Smooth muscle cell (in vitro differentiated cells): ENCODE results near the gene KRTAP5-6. TPM values are rescaled to one million over a fixed set of nuclear protein-coding genes. Genes with fewer than 3 reads are reported as not detected.
A peak's percentile ranks its signal among the peaks of the same experiment; 100 is the strongest.
"Not testable (repeated sequence)": the region's sequence is repeated elsewhere in the genome, so short reads cannot be mapped to it uniquely, and the experiment has no call there.

Experiments used
- DNase-seq: peaks from one replicate; lab custom pipeline; 2025; ENCODE audit not compliant: unreplicated experiment; lab: John Stamatoyannopoulos, UW
- H2AFZ ChIP-seq: fragments of 200-600 bp; sonication (generic); 2 replicates; pipeline ENCODE4 v1.6.0; 2016; ENCODE audit warnings: antibody characterized with exemption, low read depth, mild to moderate bottlenecking
- H3F3A ChIP-seq: fragments of 200-600 bp; sonication (generic); 2 replicates; pipeline ENCODE4 v1.6.0; 2017; ENCODE audit warnings: antibody characterized with exemption, low read depth
- H3K27ac ChIP-seq: fragments of 200-600 bp; sonication (generic); 2 replicates; pipeline ENCODE4 v1.5.1; 2016; ENCODE audit warnings: low read depth, mild to moderate bottlenecking
- H3K27me3 ChIP-seq: fragments of 200-600 bp; sonication (generic); 2 replicates; pipeline ENCODE4 v1.6.1; 2016; ENCODE audit warnings: low read depth, mild to moderate bottlenecking
- H3K36me3 ChIP-seq: fragments of 200-600 bp; sonication (generic); 2 replicates; pipeline ENCODE4 v1.5.1; 2016; ENCODE audit warnings: low read depth
- H3K4me1 ChIP-seq: fragments of 200-600 bp; sonication (generic); 2 replicates; pipeline ENCODE4 v1.5.1; 2016; ENCODE audit warnings: low read depth
- H3K4me2 ChIP-seq: fragments of 200-600 bp; sonication (generic); 2 replicates; pipeline ENCODE4 v1.6.0; 2016; ENCODE audit warnings: mild to moderate bottlenecking
- H3K4me3 ChIP-seq: fragments of 200-600 bp; sonication (generic); 2 replicates; pipeline ENCODE4 v1.5.1; 2016; ENCODE audit warnings: mild to moderate bottlenecking
- H3K79me2 ChIP-seq: fragments of 200-600 bp; sonication (generic); 2 replicates; pipeline ENCODE4 v1.6.0; 2016; ENCODE audit warnings: low read depth, mild to moderate bottlenecking
- H3K9ac ChIP-seq: fragments of 200-600 bp; sonication (generic); 2 replicates; pipeline ENCODE4 v1.6.0; 2016; ENCODE audit warnings: low read depth
- H3K9me3 ChIP-seq: fragments of 200-600 bp; sonication (generic); replicated peaks from 2 replicates; pipeline ENCODE4 v1.5.1; 2016; ENCODE audit warnings: low read depth
- H4K20me1 ChIP-seq: fragments of 200-600 bp; sonication (generic); 2 replicates; pipeline ENCODE4 v1.6.0; 2016; ENCODE audit warnings: low read depth
- WGBS: methylation state at CpG from one replicate; pipeline ENCODE4 v1.1.7; 2016; ENCODE audit warnings: low lambda C conversion rate; 5-methylcytosine and 5-hydroxymethylcytosine counted together
- polyA plus RNA-seq: library from polyadenylated mRNA; unstranded; fragments of >200 nt; fragmentation: Nextera tagmentation; extraction: Ambion mirVana; gene quantifications from 2 replicates; pipeline ENCODE4 v1.2.1, GENCODE V29; 2016
- total RNA-seq: library from RNA; depleted of rRNA; stranded (reverse); fragments of >200 nt; gene quantifications from 2 replicates; pipeline ENCODE4 v1.2.3, GENCODE V29; 2014
- TF ChIP-seq, protein P1 (sequence below): fragments of 200-600 bp; sonication (generic); IDR thresholded peaks from 2 replicates; pipeline ENCODE4 v1.5.1; 2017; ENCODE audit warnings: borderline replicate concordance, mild to moderate bottlenecking, antibody characterized with exemption; ENCODE audit not compliant: insufficient read depth, poor library complexity, severe bottlenecking

Gene KRTAP5-6
- total and polyA plus RNA-seq, 2 experiments from 2014 or later = not detected

DNA sequence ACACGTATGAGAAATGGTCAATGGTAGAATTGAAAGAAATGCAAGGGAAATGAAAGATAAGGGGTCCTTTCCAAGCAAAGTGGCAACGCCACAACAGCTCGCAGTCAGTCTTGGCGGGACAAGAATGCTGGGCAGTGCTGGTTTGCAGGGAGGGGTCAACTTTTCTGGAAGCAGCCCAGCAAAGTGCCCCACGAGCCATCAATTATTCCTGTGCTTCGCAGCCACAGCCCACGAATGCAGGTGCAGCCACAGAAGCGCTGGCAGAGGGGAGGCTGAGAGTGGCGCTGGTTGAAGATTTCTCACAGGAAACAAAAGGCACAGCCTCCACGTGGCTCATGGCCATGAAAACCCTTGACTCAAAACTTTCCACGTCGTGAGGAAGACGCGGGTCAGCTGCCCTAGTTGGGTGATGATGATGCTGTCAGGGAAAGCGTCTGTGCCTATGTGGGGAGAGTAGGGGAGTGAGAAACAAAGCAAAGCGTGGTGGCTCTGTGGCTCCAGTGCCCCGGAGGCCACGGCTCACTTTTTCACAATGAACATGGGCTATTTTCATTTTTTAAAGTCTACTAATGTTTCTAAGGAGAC, 34.2 kb upstream of the KRTAP5-6 start:
- not testable (repeated sequence) for H3K4me1 ChIP-seq, H3K9me3 ChIP-seq

GRCh38 chr11:1665313-1665712, 31.7 kb upstream of the KRTAP5-6 start:
- no peaks in the 10 kb centered on the region for H3K79me2 ChIP-seq
- 97% methylated on average over 4 of the region's 8 CpGs for WGBS
- no peak overlapping the region for H3K4me2 ChIP-seq
- no peaks in the 10 kb centered on the region for H3K9me3 ChIP-seq
- H3K4me3 ChIP-seq = no peak overlapping the region
- no peaks in the 10 kb centered on the region for H3F3A ChIP-seq
- no peaks in the 10 kb centered on the region for H3K36me3 ChIP-seq
- TF ChIP-seq, protein P1, sequence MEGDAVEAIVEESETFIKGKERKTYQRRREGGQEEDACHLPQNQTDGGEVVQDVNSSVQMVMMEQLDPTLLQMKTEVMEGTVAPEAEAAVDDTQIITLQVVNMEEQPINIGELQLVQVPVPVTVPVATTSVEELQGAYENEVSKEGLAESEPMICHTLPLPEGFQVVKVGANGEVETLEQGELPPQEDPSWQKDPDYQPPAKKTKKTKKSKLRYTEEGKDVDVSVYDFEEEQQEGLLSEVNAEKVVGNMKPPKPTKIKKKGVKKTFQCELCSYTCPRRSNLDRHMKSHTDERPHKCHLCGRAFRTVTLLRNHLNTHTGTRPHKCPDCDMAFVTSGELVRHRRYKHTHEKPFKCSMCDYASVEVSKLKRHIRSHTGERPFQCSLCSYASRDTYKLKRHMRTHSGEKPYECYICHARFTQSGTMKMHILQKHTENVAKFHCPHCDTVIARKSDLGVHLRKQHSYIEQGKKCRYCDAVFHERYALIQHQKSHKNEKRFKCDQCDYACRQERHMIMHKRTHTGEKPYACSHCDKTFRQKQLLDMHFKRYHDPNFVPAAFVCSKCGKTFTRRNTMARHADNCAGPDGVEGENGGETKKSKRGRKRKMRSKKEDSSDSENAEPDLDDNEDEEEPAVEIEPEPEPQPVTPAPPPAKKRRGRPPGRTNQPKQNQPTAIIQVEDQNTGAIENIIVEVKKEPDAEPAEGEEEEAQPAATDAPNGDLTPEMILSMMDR = no peak
- H3K27me3 ChIP-seq = no peaks in the 10 kb centered on the region
- H3K4me1 ChIP-seq = no peaks in the 10 kb centered on the region
- no peak overlapping the region for H2AFZ ChIP-seq
- no peaks in the 10 kb centered on the region for H4K20me1 ChIP-seq
- no peak overlapping the region for H3K9ac ChIP-seq
- no peak for DNase-seq
- H3K27ac ChIP-seq = no peak overlapping the region

More for the DNA sequence above, 34.2 kb upstream of the KRTAP5-6 start:
- WGBS = 78% methylated on average over 17 of the region's 18 CpGs
- not testable (repeated sequence) for H3K9ac ChIP-seq, H3K36me3 ChIP-seq, H3K4me3 ChIP-seq, H3K79me2 ChIP-seq, H3F3A ChIP-seq, H3K27me3 ChIP-seq, H4K20me1 ChIP-seq, H3K27ac ChIP-seq, DNase-seq, H2AFZ ChIP-seq, H3K4me2 ChIP-seq

GRCh38 chr11:1667121-1667850, 29.7 kb upstream of the KRTAP5-6 start:
- Histone ChIP-seq H3K4me3 (no peak overlapping the region), H2AFZ (no peak overlapping the region), H3K27ac (peak overlapping the region; percentile 7), H3K9ac (no peak overlapping the region), H3K36me3 (no peaks in the 10 kb centered on the region), H3K27me3 (no peaks in the 10 kb centered on the region), H3K4me2 (peak overlapping the region; percentile 21), H3F3A (peaks cover 8% of the 10 kb centered on the region), H4K20me1 (no peaks in the 10 kb centered on the region), H3K4me1 (no peaks in the 10 kb centered on the region), H3K9me3 (no peaks in the 10 kb centered on the region), H3K79me2 (no peaks in the 10 kb centered on the region)
- WGBS = 64% methylated on average over 24 of the region's 24 CpGs
- TF ChIP-seq, protein P1 = no peak
- DNase-seq = no peak

DNA sequence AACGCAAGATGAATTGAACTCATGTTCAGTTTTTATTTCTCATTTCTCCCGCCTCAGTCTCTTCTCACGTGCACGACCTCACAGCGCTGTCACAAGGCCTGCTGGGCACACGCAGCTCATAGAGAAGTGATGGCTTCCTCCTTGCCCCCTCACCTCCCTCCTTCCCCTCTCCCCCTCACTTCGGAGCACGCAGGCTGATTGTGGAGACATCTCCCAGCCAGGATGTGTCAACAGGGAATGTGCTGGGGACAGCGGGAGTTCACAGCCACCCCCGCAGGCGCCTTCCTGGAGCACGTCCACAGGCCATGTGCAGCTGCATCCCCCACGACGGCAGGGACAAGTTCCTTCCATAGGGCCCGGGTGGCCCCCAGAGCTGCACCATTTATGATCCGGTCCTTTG, 29.1 kb upstream of the KRTAP5-6 start:
- H4K20me1 ChIP-seq = no peaks in the 10 kb centered on the region
- H3K4me2 ChIP-seq = no peak overlapping the region
- H3K36me3 ChIP-seq = no peaks in the 10 kb centered on the region
- H3K4me1 ChIP-seq = no peaks in the 10 kb centered on the region
- no peaks in the 10 kb centered on the region for H3K9me3 ChIP-seq
- H3K27ac ChIP-seq = no peak overlapping the region
- no peak overlapping the region for H3K9ac ChIP-seq
- no peaks in the 10 kb centered on the region for H3K79me2 ChIP-seq
- WGBS = 36% methylated on average over 16 of the region's 16 CpGs
- H3K27me3 ChIP-seq = no peaks in the 10 kb centered on the region
- no peak for DNase-seq
- H2AFZ ChIP-seq = no peak overlapping the region
- H3F3A ChIP-seq = peaks cover 15% of the 10 kb centered on the region
- TF ChIP-seq, protein P1 = no peak
- H3K4me3 ChIP-seq = no peak overlapping the region
